ENCODE measurements around the gene NMRK2.

GRCh38 chr19:3910105-3910504 lies 22.8 kb upstream of the NMRK2 start:
- no peak for TF ChIP-seq CREB1 (IDR thresholded peaks at IDR 0.05; ENCODE audit: low read depth)
- TF ChIP-seq RAD21 (IDR thresholded peaks at IDR 0.05; ENCODE audit: low read depth) = no peak
- TF ChIP-seq EP300 (IDR thresholded peaks at IDR 0.05; ENCODE audit: borderline replicate concordance) = no peak
- no peak for TF ChIP-seq TEAD4 (IDR thresholded peaks at IDR 0.05)
- TF ChIP-seq, protein P1, sequence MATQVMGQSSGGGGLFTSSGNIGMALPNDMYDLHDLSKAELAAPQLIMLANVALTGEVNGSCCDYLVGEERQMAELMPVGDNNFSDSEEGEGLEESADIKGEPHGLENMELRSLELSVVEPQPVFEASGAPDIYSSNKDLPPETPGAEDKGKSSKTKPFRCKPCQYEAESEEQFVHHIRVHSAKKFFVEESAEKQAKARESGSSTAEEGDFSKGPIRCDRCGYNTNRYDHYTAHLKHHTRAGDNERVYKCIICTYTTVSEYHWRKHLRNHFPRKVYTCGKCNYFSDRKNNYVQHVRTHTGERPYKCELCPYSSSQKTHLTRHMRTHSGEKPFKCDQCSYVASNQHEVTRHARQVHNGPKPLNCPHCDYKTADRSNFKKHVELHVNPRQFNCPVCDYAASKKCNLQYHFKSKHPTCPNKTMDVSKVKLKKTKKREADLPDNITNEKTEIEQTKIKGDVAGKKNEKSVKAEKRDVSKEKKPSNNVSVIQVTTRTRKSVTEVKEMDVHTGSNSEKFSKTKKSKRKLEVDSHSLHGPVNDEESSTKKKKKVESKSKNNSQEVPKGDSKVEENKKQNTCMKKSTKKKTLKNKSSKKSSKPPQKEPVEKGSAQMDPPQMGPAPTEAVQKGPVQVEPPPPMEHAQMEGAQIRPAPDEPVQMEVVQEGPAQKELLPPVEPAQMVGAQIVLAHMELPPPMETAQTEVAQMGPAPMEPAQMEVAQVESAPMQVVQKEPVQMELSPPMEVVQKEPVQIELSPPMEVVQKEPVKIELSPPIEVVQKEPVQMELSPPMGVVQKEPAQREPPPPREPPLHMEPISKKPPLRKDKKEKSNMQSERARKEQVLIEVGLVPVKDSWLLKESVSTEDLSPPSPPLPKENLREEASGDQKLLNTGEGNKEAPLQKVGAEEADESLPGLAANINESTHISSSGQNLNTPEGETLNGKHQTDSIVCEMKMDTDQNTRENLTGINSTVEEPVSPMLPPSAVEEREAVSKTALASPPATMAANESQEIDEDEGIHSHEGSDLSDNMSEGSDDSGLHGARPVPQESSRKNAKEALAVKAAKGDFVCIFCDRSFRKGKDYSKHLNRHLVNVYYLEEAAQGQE (IDR thresholded peaks at IDR 0.05; ENCODE audit: low read depth) = no peak
- TF ChIP-seq MAX (IDR thresholded peaks at IDR 0.05) = no peak
- TF ChIP-seq EGR1 (IDR thresholded peaks at IDR 0.05) = no peak
- no peak for TF ChIP-seq YY1 (IDR thresholded peaks at IDR 0.05; ENCODE audit: low read depth)
- no peak for TF ChIP-seq TAF1 (IDR thresholded peaks at IDR 0.05; ENCODE audit: low read depth)
- no peak for TF ChIP-seq CEBPB (IDR thresholded peaks at IDR 0.05)
- TF ChIP-seq ZBTB7A (IDR thresholded peaks at IDR 0.05; ENCODE audit: low read depth) = no peak
- TF ChIP-seq FOXM1 (IDR thresholded peaks at IDR 0.05; ENCODE audit: borderline replicate concordance, low read depth) = no peak
- TF ChIP-seq, protein P2, sequence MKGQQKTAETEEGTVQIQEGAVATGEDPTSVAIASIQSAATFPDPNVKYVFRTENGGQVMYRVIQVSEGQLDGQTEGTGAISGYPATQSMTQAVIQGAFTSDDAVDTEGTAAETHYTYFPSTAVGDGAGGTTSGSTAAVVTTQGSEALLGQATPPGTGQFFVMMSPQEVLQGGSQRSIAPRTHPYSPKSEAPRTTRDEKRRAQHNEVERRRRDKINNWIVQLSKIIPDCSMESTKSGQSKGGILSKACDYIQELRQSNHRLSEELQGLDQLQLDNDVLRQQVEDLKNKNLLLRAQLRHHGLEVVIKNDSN (IDR thresholded peaks at IDR 0.05) = no peak

All from Ishikawa (cell line).